CD14-positive monocyte (primary cell): Measurements from ENCODE around the gene GALNT18. TPM values are rescaled to one million over a fixed set of nuclear protein-coding genes. Genes with fewer than 3 reads are reported as not detected.

Source experiments
- DNase-seq, 3 donors: peaks; one replicate each; pipeline ENCODE4 v3.0.0-alpha.2; 2011 to 2022
- H2AFZ ChIP-seq: 2 replicates; pipeline ENCODE4 v1.6.0; 2012; ENCODE audit warnings: mild to moderate bottlenecking, low read depth, low read length, inconsistent platforms; ENCODE audit not compliant: insufficient read depth, poor library complexity, severe bottlenecking
- H3K27ac ChIP-seq, 2 donors: 1 replicate in 1 of 2; 2 replicates in 1 of 2; pipeline ENCODE4 v1.5.1; 2012 to 2013; ENCODE audit warnings: low read length in 2 of 2, control low read depth in 1 of 2, inconsistent platforms in 1 of 2, low read depth in 1 of 2, mild to moderate bottlenecking in 1 of 2
- H3K27me3 ChIP-seq, 2 donors: one replicate each; pipeline versions ENCODE4 v1.6.0 to v1.6.1; 2011 to 2013; ENCODE audit warnings: low read length in 2 of 2; ENCODE audit not compliant: control insufficient read depth in 2 of 2, insufficient read depth in 2 of 2
- H3K36me3 ChIP-seq, 2 donors: replicated peaks in 1 of 2; 1 replicate in 1 of 2; 2 replicates in 1 of 2; pipeline versions ENCODE4 v1.5.1 to v1.6.1; 2012 to 2013; ENCODE audit warnings: low read length in 2 of 2, control low read depth in 1 of 2, inconsistent platforms in 1 of 2, mild to moderate bottlenecking in 1 of 2; ENCODE audit not compliant: insufficient read depth in 2 of 2, control insufficient read depth in 1 of 2
- H3K4me1 ChIP-seq, 2 donors: 1 replicate in 1 of 2; 2 replicates in 1 of 2; pipeline versions ENCODE4 v1.5.1 to v1.6.1; 2012 to 2013; ENCODE audit warnings: low read length in 2 of 2, control low read depth in 1 of 2, inconsistent platforms in 1 of 2, mild to moderate bottlenecking in 1 of 2, moderate library complexity in 1 of 2; ENCODE audit not compliant: insufficient read depth in 2 of 2, control insufficient read depth in 1 of 2
- H3K4me2 ChIP-seq: replicated peaks from 2 replicates; pipeline ENCODE3; 2012; ENCODE audit warnings: low read length, moderate library complexity, mild to moderate bottlenecking; ENCODE audit not compliant: poor library complexity, severe bottlenecking; ENCODE audit errors: extremely low read depth
- H3K4me3 ChIP-seq, 3 experiments: fragments of 200-600 bp in 1 of 3; sonication (generic) in 1 of 3; replicated peaks in 1 of 3; 1 replicate in 2 of 3; 2 replicates in 1 of 3; pipeline ENCODE4 v1.5.1; 2011 to 2013; ENCODE audit warnings: low read length in 3 of 3, mild to moderate bottlenecking in 3 of 3, control low read depth in 2 of 3, low read depth in 2 of 3, inconsistent platforms in 1 of 3, moderate library complexity in 1 of 3
- H3K79me2 ChIP-seq: 2 replicates; pipeline ENCODE4 v1.6.0; 2012; ENCODE audit warnings: mild to moderate bottlenecking, control low read depth, inconsistent platforms, low read length, moderate library complexity; ENCODE audit not compliant: insufficient read depth
- H3K9ac ChIP-seq: 2 replicates; pipeline ENCODE4 v1.6.0; 2017; ENCODE audit warnings: low read length, mild to moderate bottlenecking; ENCODE audit not compliant: insufficient read depth, poor library complexity, severe bottlenecking
- H3K9me3 ChIP-seq, 2 donors: replicated peaks in 1 of 2; 1 replicate in 1 of 2; 2 replicates in 1 of 2; pipeline versions ENCODE4 v1.5.1 to v1.6.1; 2012 to 2013; ENCODE audit warnings: low read length in 2 of 2, control low read depth in 1 of 2; ENCODE audit not compliant: control insufficient read depth in 1 of 2, insufficient read depth in 1 of 2
- H4K20me1 ChIP-seq: 2 replicates; pipeline ENCODE4 v1.6.0; 2012; ENCODE audit warnings: mild to moderate bottlenecking, low read length, control low read depth, moderate library complexity; ENCODE audit not compliant: insufficient read depth
- H3K27ac Mint-ChIP-seq, 7 donors: one replicate each; pipeline ENCODE4 v1.8.0; 2020; ENCODE audit warnings: mild to moderate bottlenecking in 7 of 7, mixed read lengths in 7 of 7, moderate library complexity in 6 of 7, inconsistent platforms in 2 of 7
- H3K27me3 Mint-ChIP-seq, 3 donors: one replicate each; pipeline ENCODE4 v1.8.0; 2021 to 2022; ENCODE audit warnings: low read depth in 3 of 3, mild to moderate bottlenecking in 3 of 3, mixed read lengths in 3 of 3, moderate library complexity in 3 of 3, inconsistent platforms in 1 of 3
- H3K36me3 Mint-ChIP-seq, 2 donors: one replicate each; pipeline ENCODE4 v1.8.0; 2020; ENCODE audit warnings: mixed read lengths in 2 of 2, inconsistent platforms in 1 of 2, mild to moderate bottlenecking in 1 of 2
- H3K4me1 Mint-ChIP-seq: one replicate; pipeline ENCODE4 v1.8.0; 2020; ENCODE audit warnings: mild to moderate bottlenecking, mixed read lengths
- H3K4me3 Mint-ChIP-seq, 2 donors: one replicate each; pipeline ENCODE4 v1.8.0; 2020; ENCODE audit warnings: mild to moderate bottlenecking in 2 of 2, mixed read lengths in 2 of 2, moderate library complexity in 1 of 2
- H3K9me3 Mint-ChIP-seq, 7 donors: one replicate each; pipeline ENCODE4 v1.8.0; 2020 to 2022; ENCODE audit warnings: mixed read lengths in 7 of 7, mild to moderate bottlenecking in 6 of 7, moderate library complexity in 6 of 7, inconsistent platforms in 2 of 7
- WGBS: methylation state at CpG from one replicate; pipeline ENCODE4 v1.1.5; 2013; ENCODE audit warnings: missing lambda C conversion rate; ENCODE audit not compliant: insufficient coverage; 5-methylcytosine and 5-hydroxymethylcytosine counted together
- intact Hi-C, 2 donors: fragments of 100-400 bp; cut with micrococcal nuclease; formaldehyde crosslinking; loops; one replicate each; pipeline versions ENCODE4 v1.15.0 to v1.15.1; 2023
- polyA plus RNA-seq, 3 donors: library from polyadenylated mRNA; depleted of rRNA in 1 of 3; unstranded in 2 of 3; stranded (reverse) in 1 of 3; fragments of 300-500 nt in 2 of 3; fragments of >200 nt in 1 of 3; fragmentation: Illumina TruSeq in 2 of 3; gene quantifications; 1 replicate in 2 of 3; 2 replicates in 1 of 3; pipeline ENCODE4 v1.2.3, GENCODE V29; 2012 to 2021
- TF ChIP-seq, protein P1 (sequence below): fragments of 200-600 bp; IDR thresholded peaks from one replicate; pipeline ENCODE4 v1.8.0; 2022; ENCODE audit warnings: antibody characterized with exemption, mild to moderate bottlenecking

GALNT18 gene
- polyA plus RNA-seq, 3 donors, result not detected

DNA sequence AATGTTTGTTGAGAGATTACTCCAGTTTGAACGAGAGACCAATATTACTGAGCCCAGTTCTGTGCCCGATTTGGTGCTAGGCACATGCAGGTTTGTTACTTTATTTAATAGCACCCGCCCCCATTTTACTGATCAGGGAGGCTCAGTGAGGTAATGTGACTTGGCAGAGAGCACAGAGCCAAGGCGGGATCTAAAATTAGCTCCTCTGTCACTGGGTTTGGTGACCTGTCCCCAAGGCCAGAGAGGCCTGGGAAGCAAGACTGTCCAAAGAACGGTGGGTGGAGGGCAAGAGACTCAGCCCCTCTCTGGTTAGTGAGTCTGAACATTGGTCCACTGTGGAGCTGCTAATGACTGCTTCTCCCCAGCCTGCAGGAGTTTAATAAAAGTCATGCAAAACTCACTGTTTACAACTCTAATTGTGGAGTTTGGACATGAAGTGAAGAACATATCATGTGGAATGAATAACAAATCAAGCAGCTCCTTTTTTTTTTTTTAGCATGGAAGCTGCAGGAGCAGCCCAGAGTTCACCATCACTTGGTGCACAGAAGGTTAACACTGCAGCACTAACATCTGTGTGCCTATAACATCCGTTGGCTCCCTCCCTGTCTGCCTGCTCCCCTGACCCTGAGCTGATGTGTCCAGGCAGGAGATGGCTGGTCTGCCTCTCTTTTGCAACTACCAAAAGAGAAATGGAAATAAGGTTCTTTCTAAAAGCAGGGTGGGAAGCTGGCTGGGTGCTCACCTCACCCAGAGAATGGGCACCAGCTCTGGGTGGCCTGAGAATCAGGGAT is 307.7 kb downstream of the GALNT18 start:
- Mint-ChIP-seq H3K27ac (peak overlapping the region in 2 of 7 donors; percentile 68 to 76), H3K9me3 (peaks cover 6 to 24% (median 16%) of the 10 kb centered on the region in 7 donors), H3K36me3 (peaks cover 0 to 5% of the 10 kb centered on the region in 2 donors), H3K4me3 (no peak overlapping the region), H3K4me1 (peaks cover 53% of the 10 kb centered on the region), H3K27me3 (peaks cover 0 to 3% (median 0%) of the 10 kb centered on the region in 3 donors)
- Histone ChIP-seq H2AFZ (no peak overlapping the region), H4K20me1 (no peaks in the 10 kb centered on the region), H3K27ac (peak overlapping the region in 1 of 2 donors; percentile 28), H3K79me2 (no peaks in the 10 kb centered on the region), H3K9me3 (peaks cover 4 to 15% of the 10 kb centered on the region in 2 donors), H3K4me1 (peaks cover 36 to 62% of the 10 kb centered on the region in 2 donors), H3K4me2 (no peak overlapping the region), H3K36me3 (no peaks in the 10 kb centered on the region), H3K4me3 (no peak overlapping the region), H3K27me3 (no peaks in the 10 kb centered on the region), H3K9ac (no peak overlapping the region)
- no peak for DNase-seq
- intact Hi-C loops, result no loop called here
- WGBS, result 84% methylated on average over 5 of the region's 6 CpGs
- TF ChIP-seq, protein P1, sequence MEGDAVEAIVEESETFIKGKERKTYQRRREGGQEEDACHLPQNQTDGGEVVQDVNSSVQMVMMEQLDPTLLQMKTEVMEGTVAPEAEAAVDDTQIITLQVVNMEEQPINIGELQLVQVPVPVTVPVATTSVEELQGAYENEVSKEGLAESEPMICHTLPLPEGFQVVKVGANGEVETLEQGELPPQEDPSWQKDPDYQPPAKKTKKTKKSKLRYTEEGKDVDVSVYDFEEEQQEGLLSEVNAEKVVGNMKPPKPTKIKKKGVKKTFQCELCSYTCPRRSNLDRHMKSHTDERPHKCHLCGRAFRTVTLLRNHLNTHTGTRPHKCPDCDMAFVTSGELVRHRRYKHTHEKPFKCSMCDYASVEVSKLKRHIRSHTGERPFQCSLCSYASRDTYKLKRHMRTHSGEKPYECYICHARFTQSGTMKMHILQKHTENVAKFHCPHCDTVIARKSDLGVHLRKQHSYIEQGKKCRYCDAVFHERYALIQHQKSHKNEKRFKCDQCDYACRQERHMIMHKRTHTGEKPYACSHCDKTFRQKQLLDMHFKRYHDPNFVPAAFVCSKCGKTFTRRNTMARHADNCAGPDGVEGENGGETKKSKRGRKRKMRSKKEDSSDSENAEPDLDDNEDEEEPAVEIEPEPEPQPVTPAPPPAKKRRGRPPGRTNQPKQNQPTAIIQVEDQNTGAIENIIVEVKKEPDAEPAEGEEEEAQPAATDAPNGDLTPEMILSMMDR, result no peak

DNA sequence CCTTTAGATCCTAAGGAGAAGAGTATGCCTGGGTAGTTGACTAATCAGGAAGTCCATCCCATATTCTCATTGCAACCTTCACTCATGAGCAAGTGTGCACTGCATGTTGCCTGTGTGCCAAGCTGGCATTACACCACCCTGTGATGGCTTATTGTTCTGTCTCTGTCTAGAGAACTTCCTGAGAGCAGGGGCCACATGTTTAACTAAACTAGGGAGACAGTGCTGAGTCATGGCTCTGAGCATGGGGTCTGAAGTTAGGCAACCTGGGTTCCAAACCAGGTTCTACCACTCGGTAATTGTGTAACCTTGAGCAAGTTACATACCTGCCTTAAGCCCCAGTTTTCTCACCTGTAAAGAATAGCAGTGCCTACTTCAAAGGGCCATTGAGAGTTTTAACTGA is 308.4 kb downstream of the GALNT18 start:
- Histone ChIP-seq H4K20me1 (no peaks in the 10 kb centered on the region), H3K36me3 (no peaks in the 10 kb centered on the region), H3K27me3 (no peaks in the 10 kb centered on the region), H3K9me3 (peaks cover 4 to 15% of the 10 kb centered on the region in 2 donors), H3K4me2 (no peak overlapping the region), H3K9ac (no peak overlapping the region), H3K27ac (peak overlapping the region in 1 of 2 donors; percentile 28), H3K4me1 (peaks cover 31 to 55% of the 10 kb centered on the region in 2 donors), H3K79me2 (no peaks in the 10 kb centered on the region), H3K4me3 (no peak overlapping the region), H2AFZ (no peak overlapping the region)
- Mint-ChIP-seq H3K9me3 (peaks cover 6 to 28% (median 19%) of the 10 kb centered on the region in 7 donors), H3K27me3 (peaks cover 0 to 3% (median 0%) of the 10 kb centered on the region in 3 donors), H3K4me3 (no peak overlapping the region), H3K4me1 (peaks cover 46% of the 10 kb centered on the region), H3K27ac (peak overlapping the region in 2 of 7 donors; percentile 68 to 76), H3K36me3 (peaks cover 0 to 5% of the 10 kb centered on the region in 2 donors)
- WGBS, result 0% methylated on average over 1 of the region's 1 CpG
- peak; percentile 40 to 56 (median 46) for DNase-seq
- TF ChIP-seq, protein P1, result no peak
- intact Hi-C loops, result no loop called here
